GM23338 (cell line): Measurements from ENCODE around the gene WDR45B. TPM values are rescaled to one million over a fixed set of nuclear protein-coding genes. Genes with fewer than 3 reads are reported as not detected.

Experiments used
- ATAC-seq: fragments of 200-7000 bp; cut with Tn5 transposase; 3 replicates; pipeline ENCODE4 v1.9.1; 2020
- DNase-seq: peaks from one replicate; pipeline ENCODE4 v3.0.0-alpha.2; 2015; ENCODE audit warnings: low spot score
- H2AFZ ChIP-seq: fragments of 200-600 bp; sonication (generic); 2 replicates; pipeline ENCODE4 v1.8.0; 2016; ENCODE audit warnings: antibody characterized with exemption, mild to moderate bottlenecking, moderate library complexity
- H3F3A ChIP-seq: fragments of 200-600 bp; sonication (generic); replicated peaks from 2 replicates; pipeline ENCODE4 v1.8.0; 2017; ENCODE audit warnings: antibody characterized with exemption, mixed run types, low read depth
- H3K27ac ChIP-seq: fragments of 200-600 bp; sonication (generic); 2 replicates; pipeline ENCODE4 v1.6.1; 2016; ENCODE audit warnings: low read depth
- H3K27me3 ChIP-seq: fragments of 200-600 bp; sonication (generic); 2 replicates; pipeline ENCODE4 v1.8.0; 2016; ENCODE audit warnings: mild to moderate bottlenecking, mixed run types, moderate library complexity; ENCODE audit not compliant: insufficient read depth
- H3K36me3 ChIP-seq: fragments of 200-600 bp; sonication (generic); 2 replicates; pipeline ENCODE4 v1.8.0; 2016; ENCODE audit warnings: mild to moderate bottlenecking; ENCODE audit not compliant: insufficient read depth
- H3K4me1 ChIP-seq: fragments of 200-600 bp; sonication (generic); 2 replicates; pipeline ENCODE4 v1.8.0; 2016; ENCODE audit warnings: mild to moderate bottlenecking, moderate library complexity; ENCODE audit not compliant: insufficient read depth
- H3K4me2 ChIP-seq: fragments of 200-600 bp; sonication (generic); 2 replicates; pipeline ENCODE4 v1.7.1; 2017; ENCODE audit warnings: mixed run types
- H3K4me3 ChIP-seq: fragments of 200-600 bp; sonication (generic); 2 replicates; pipeline ENCODE4 v1.6.1; 2016; ENCODE audit warnings: mixed run types
- H3K79me2 ChIP-seq: fragments of 200-600 bp; sonication (generic); replicated peaks from 2 replicates; pipeline ENCODE4 v1.8.0; 2017; ENCODE audit warnings: mild to moderate bottlenecking; ENCODE audit not compliant: insufficient read depth
- H3K9me2 ChIP-seq: fragments of 200-600 bp; sonication (generic); 2 replicates; pipeline ENCODE4 v1.8.0; 2017; ENCODE audit not compliant: insufficient read depth
- H4K20me1 ChIP-seq: fragments of 200-600 bp; sonication (generic); replicated peaks from 2 replicates; pipeline ENCODE4 v1.8.0; 2017; ENCODE audit warnings: mild to moderate bottlenecking; ENCODE audit not compliant: insufficient read depth
- H3K27ac Mint-ChIP-seq: 2 replicates; pipeline ENCODE4 v1.8.0; 2020; ENCODE audit warnings: inconsistent platforms, mild to moderate bottlenecking, moderate library complexity, mixed read lengths
- H3K27me3 Mint-ChIP-seq: 3 replicates; pipeline ENCODE4 v1.8.0; 2022; ENCODE audit warnings: low read depth, mild to moderate bottlenecking, moderate library complexity, mixed read lengths, inconsistent platforms; ENCODE audit not compliant: insufficient read depth, poor library complexity
- H3K36me3 Mint-ChIP-seq: 3 replicates; pipeline ENCODE4 v1.8.0; 2021; ENCODE audit warnings: low read depth, mild to moderate bottlenecking, inconsistent platforms, moderate library complexity, mixed read lengths
- H3K4me1 Mint-ChIP-seq: 3 replicates; pipeline ENCODE4 v1.8.0; 2020; ENCODE audit warnings: mild to moderate bottlenecking, inconsistent platforms, mixed read lengths
- H3K4me3 Mint-ChIP-seq: 3 replicates; pipeline ENCODE4 v1.8.0; 2021; ENCODE audit warnings: moderate library complexity, mild to moderate bottlenecking, inconsistent platforms, mixed read lengths
- H3K9me3 Mint-ChIP-seq: 3 replicates; pipeline ENCODE4 v1.8.0; 2020; ENCODE audit warnings: moderate library complexity, mild to moderate bottlenecking, inconsistent platforms, mixed read lengths
- CREB1 ChIP-seq: fragments of 250-450 bp; sonication (Bioruptor Pico); IDR thresholded peaks from 2 replicates; pipeline ENCODE4 v1.5.0; 2020; ENCODE audit warnings: low read depth, mild to moderate bottlenecking, moderate library complexity
- EZH2 ChIP-seq: fragments of 200-600 bp; sonication (generic); IDR thresholded peaks from one replicate; pipeline ENCODE4 v1.8.0; 2017; ENCODE audit warnings: antibody characterized with exemption, mild to moderate bottlenecking, low read depth; ENCODE audit not compliant: unreplicated experiment
- EZH2phosphoT487 ChIP-seq: fragments of 200-600 bp; sonication (generic); IDR thresholded peaks from one replicate; pipeline ENCODE4 v1.8.1; 2018; ENCODE audit warnings: antibody characterized with exemption; ENCODE audit not compliant: unreplicated experiment
- JUNB ChIP-seq: IDR thresholded peaks from one replicate; pipeline ENCODE4 v1.6.1; 2016; ENCODE audit warnings: antibody characterized with exemption; ENCODE audit not compliant: unreplicated experiment
- NANOG ChIP-seq: IDR thresholded peaks from 2 replicates; pipeline ENCODE4 v1.6.1; 2016; ENCODE audit warnings: antibody characterized with exemption, borderline replicate concordance
- POLR2AphosphoS5 ChIP-seq: IDR thresholded peaks from 2 replicates; pipeline ENCODE4 v1.6.1; 2016; ENCODE audit warnings: antibody characterized with exemption, low read depth
- STAT1 ChIP-seq: IDR thresholded peaks from one replicate; pipeline ENCODE4 v1.6.1; 2016; ENCODE audit warnings: antibody characterized with exemption; ENCODE audit not compliant: unreplicated experiment
- ZNF114 ChIP-seq: fragments of 250-450 bp; sonication (Bioruptor Pico); IDR thresholded peaks from 2 replicates; pipeline ENCODE4 v1.5.0; 2020; ENCODE audit warnings: mild to moderate bottlenecking, moderate library complexity
- ZNF331 ChIP-seq: fragments of 250-450 bp; sonication (Bioruptor Pico); IDR thresholded peaks from 2 replicates; pipeline ENCODE4 v1.5.0; 2020; ENCODE audit warnings: low read depth, mild to moderate bottlenecking, moderate library complexity
- polyA plus RNA-seq: library from polyadenylated mRNA; unstranded; fragments of >200 nt; fragmentation: Nextera tagmentation; extraction: Ambion mirVana; gene quantifications from 2 replicates; pipeline ENCODE4 v1.2.1, GENCODE V29; 2016
- total RNA-seq: library from RNA; depleted of rRNA; stranded (reverse); fragments of >200 nt; shearing (Covaris generic); gene quantifications from 2 replicates; pipeline ENCODE4 v1.2.3, GENCODE V29; 2014
- TF ChIP-seq, protein P1 (sequence below): fragments of 250-450 bp; sonication (Bioruptor Pico); IDR thresholded peaks from 2 replicates; pipeline ENCODE4 v1.5.0; 2020; ENCODE audit warnings: mild to moderate bottlenecking, moderate library complexity
- TF ChIP-seq, protein P2 (sequence below): IDR thresholded peaks from one replicate; pipeline ENCODE4 v1.6.1; 2018; ENCODE audit warnings: antibody characterized with exemption; ENCODE audit not compliant: unreplicated experiment
- TF ChIP-seq, protein P3 (sequence below): IDR thresholded peaks from 2 replicates; pipeline ENCODE4 v1.6.1; 2016; ENCODE audit warnings: antibody characterized with exemption
- TF ChIP-seq, protein P4 (sequence below), 2 experiments: fragments of 200-600 bp in 1 of 2; sonication (generic) in 1 of 2; conservative IDR thresholded peaks; 2 replicates each; pipeline versions ENCODE4 v1.5.1 to v1.6.1; 2016 to 2017; ENCODE audit warnings: antibody characterized with exemption in 2 of 2, low read depth in 2 of 2, mild to moderate bottlenecking in 2 of 2, moderate library complexity in 1 of 2

The WDR45B gene
- total and polyA plus RNA-seq, 2 experiments from 2014 or later: 69.4 to 96.4 TPM

DNA sequence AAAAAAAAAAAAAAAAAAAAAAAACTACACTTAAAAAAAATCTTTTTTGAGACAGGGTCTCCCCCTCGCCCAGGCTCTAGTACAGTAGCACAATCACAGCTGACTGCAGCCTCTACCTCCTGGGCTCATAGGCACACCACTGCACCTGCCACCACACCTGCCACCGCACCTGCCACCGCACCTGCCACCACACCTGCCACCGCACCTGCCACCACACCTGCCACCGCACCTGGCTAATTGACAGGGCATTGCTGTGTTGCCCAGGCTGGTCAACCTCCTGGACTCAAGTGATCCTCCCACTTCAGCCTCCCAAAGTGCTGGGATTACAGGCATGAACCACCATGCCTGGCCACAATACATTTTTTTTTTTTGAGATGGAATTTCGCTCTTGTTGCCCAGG is 17.6 kb upstream of the WDR45B start:
- H3K36me3 Mint-ChIP-seq: no peaks in the 10 kb centered on the region
- Histone ChIP-seq H3K36me3 (no peaks in the 10 kb centered on the region), H3K4me2 (no peak overlapping the region), H3K9me2 (no peaks in the 10 kb centered on the region), H3K4me1 (no peaks in the 10 kb centered on the region), H3F3A (0 out of 2 replicates have a peak, but pooled peaks cover 2% of the 10 kb centered on the region), H3K27ac (no peak overlapping the region), H2AFZ (no peak overlapping the region), H3K4me3 (no peak overlapping the region), H3K27me3 (no peaks in the 10 kb centered on the region), H4K20me1 (no peaks in the 10 kb centered on the region), H3K79me2 (no peaks in the 10 kb centered on the region)
- no peak overlapping the region for H3K27ac Mint-ChIP-seq
- no peak for ATAC-seq
- no peak for DNase-seq
- H3K9me3 Mint-ChIP-seq: no peaks in the 10 kb centered on the region
- H3K4me3 Mint-ChIP-seq: no peak overlapping the region
- peaks cover 4% of the 10 kb centered on the region; the same call in 2 of the 3 replicates for H3K4me1 Mint-ChIP-seq
- no peak for TF ChIP-seq ZNF114 (CRISPR knock-in tag)
- no peak for TF ChIP-seq POLR2AphosphoS5
- TF ChIP-seq ZNF331 (CRISPR knock-in tag): no peak
- TF ChIP-seq CREB1 (CRISPR knock-in tag): no peak
- no peak for TF ChIP-seq STAT1
- TF ChIP-seq, protein P1, sequence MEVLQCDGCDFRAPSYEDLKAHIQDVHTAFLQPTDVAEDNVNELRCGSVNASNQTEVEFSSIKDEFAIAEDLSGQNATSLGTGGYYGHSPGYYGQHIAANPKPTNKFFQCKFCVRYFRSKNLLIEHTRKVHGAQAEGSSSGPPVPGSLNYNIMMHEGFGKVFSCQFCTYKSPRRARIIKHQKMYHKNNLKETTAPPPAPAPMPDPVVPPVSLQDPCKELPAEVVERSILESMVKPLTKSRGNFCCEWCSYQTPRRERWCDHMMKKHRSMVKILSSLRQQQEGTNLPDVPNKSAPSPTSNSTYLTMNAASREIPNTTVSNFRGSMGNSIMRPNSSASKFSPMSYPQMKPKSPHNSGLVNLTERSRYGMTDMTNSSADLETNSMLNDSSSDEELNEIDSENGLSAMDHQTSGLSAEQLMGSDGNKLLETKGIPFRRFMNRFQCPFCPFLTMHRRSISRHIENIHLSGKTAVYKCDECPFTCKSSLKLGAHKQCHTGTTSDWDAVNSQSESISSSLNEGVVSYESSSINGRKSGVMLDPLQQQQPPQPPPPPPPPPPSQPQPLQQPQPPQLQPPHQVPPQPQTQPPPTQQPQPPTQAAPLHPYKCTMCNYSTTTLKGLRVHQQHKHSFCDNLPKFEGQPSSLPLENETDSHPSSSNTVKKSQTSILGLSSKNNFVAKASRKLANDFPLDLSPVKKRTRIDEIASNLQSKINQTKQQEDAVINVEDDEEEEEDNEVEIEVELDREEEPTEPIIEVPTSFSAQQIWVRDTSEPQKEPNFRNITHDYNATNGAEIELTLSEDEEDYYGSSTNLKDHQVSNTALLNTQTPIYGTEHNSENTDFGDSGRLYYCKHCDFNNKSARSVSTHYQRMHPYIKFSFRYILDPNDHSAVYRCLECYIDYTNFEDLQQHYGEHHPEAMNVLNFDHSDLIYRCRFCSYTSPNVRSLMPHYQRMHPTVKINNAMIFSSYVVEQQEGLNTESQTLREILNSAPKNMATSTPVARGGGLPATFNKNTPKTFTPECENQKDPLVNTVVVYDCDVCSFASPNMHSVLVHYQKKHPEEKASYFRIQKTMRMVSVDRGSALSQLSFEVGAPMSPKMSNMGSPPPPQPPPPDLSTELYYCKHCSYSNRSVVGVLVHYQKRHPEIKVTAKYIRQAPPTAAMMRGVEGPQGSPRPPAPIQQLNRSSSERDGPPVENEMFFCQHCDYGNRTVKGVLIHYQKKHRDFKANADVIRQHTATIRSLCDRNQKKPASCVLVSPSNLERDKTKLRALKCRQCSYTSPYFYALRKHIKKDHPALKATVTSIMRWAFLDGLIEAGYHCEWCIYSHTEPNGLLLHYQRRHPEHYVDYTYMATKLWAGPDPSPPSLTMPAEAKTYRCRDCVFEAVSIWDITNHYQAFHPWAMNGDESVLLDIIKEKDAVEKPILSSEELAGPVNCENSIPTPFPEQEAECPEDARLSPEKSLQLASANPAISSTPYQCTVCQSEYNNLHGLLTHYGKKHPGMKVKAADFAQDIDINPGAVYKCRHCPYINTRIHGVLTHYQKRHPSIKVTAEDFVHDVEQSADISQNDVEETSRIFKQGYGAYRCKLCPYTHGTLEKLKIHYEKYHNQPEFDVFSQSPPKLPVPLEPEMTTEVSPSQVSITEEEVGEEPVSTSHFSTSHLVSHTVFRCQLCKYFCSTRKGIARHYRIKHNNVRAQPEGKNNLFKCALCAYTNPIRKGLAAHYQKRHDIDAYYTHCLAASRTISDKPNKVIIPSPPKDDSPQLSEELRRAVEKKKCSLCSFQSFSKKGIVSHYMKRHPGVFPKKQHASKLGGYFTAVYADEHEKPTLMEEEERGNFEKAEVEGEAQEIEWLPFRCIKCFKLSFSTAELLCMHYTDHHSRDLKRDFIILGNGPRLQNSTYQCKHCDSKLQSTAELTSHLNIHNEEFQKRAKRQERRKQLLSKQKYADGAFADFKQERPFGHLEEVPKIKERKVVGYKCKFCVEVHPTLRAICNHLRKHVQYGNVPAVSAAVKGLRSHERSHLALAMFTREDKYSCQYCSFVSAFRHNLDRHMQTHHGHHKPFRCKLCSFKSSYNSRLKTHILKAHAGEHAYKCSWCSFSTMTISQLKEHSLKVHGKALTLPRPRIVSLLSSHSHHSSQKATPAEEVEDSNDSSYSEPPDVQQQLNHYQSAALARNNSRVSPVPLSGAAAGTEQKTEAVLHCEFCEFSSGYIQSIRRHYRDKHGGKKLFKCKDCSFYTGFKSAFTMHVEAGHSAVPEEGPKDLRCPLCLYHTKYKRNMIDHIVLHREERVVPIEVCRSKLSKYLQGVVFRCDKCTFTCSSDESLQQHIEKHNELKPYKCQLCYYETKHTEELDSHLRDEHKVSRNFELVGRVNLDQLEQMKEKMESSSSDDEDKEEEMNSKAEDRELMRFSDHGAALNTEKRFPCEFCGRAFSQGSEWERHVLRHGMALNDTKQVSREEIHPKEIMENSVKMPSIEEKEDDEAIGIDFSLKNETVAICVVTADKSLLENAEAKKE (CRISPR knock-in tag): no peak
- no peak for TF ChIP-seq EZH2phosphoT487
- TF ChIP-seq JUNB: no peak
- TF ChIP-seq NANOG: no peak
- TF ChIP-seq, protein P2, sequence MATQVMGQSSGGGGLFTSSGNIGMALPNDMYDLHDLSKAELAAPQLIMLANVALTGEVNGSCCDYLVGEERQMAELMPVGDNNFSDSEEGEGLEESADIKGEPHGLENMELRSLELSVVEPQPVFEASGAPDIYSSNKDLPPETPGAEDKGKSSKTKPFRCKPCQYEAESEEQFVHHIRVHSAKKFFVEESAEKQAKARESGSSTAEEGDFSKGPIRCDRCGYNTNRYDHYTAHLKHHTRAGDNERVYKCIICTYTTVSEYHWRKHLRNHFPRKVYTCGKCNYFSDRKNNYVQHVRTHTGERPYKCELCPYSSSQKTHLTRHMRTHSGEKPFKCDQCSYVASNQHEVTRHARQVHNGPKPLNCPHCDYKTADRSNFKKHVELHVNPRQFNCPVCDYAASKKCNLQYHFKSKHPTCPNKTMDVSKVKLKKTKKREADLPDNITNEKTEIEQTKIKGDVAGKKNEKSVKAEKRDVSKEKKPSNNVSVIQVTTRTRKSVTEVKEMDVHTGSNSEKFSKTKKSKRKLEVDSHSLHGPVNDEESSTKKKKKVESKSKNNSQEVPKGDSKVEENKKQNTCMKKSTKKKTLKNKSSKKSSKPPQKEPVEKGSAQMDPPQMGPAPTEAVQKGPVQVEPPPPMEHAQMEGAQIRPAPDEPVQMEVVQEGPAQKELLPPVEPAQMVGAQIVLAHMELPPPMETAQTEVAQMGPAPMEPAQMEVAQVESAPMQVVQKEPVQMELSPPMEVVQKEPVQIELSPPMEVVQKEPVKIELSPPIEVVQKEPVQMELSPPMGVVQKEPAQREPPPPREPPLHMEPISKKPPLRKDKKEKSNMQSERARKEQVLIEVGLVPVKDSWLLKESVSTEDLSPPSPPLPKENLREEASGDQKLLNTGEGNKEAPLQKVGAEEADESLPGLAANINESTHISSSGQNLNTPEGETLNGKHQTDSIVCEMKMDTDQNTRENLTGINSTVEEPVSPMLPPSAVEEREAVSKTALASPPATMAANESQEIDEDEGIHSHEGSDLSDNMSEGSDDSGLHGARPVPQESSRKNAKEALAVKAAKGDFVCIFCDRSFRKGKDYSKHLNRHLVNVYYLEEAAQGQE: no peak
- TF ChIP-seq, protein P3, sequence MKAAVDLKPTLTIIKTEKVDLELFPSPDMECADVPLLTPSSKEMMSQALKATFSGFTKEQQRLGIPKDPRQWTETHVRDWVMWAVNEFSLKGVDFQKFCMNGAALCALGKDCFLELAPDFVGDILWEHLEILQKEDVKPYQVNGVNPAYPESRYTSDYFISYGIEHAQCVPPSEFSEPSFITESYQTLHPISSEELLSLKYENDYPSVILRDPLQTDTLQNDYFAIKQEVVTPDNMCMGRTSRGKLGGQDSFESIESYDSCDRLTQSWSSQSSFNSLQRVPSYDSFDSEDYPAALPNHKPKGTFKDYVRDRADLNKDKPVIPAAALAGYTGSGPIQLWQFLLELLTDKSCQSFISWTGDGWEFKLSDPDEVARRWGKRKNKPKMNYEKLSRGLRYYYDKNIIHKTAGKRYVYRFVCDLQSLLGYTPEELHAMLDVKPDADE: no peak
- no peak for TF ChIP-seq EZH2
- TF ChIP-seq, protein P4, sequence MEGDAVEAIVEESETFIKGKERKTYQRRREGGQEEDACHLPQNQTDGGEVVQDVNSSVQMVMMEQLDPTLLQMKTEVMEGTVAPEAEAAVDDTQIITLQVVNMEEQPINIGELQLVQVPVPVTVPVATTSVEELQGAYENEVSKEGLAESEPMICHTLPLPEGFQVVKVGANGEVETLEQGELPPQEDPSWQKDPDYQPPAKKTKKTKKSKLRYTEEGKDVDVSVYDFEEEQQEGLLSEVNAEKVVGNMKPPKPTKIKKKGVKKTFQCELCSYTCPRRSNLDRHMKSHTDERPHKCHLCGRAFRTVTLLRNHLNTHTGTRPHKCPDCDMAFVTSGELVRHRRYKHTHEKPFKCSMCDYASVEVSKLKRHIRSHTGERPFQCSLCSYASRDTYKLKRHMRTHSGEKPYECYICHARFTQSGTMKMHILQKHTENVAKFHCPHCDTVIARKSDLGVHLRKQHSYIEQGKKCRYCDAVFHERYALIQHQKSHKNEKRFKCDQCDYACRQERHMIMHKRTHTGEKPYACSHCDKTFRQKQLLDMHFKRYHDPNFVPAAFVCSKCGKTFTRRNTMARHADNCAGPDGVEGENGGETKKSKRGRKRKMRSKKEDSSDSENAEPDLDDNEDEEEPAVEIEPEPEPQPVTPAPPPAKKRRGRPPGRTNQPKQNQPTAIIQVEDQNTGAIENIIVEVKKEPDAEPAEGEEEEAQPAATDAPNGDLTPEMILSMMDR (conservative IDR thresholded peaks at IDR 0.05; ENCODE audit: low read depth in 2 of 2): no peak
- peaks cover 10% of the 10 kb centered on the region for H3K27me3 Mint-ChIP-seq
